A549 (cell line): ENCODE measurements around the gene PAXX.

Source experiments
- HDAC2 ChIP-seq: fragments of 200-600 bp; sonication (generic); IDR thresholded peaks from 2 replicates; pipeline ENCODE4 v1.6.1; 2016
- JUN ChIP-seq, 2 experiments: fragments of >200 bp; sonication (Bioruptor Twin); formaldehyde crosslinking; IDR thresholded peaks; 2 replicates in 1 of 2; 3 replicates in 1 of 2; pipeline ENCODE4 v1.6.1; 2016 to 2017
- MAFK ChIP-seq: fragments of 450-650 bp; IDR thresholded peaks from 2 replicates; pipeline ENCODE4 v1.6.1; 2014; ENCODE audit not compliant: partially characterized antibody
- POLR2A ChIP-seq: IDR thresholded peaks from 2 replicates; pipeline ENCODE4 v1.6.1; 2012; ENCODE audit warnings: mild to moderate bottlenecking, low read length
- RAD21 ChIP-seq, 2 experiments: fragments of >200 bp in 1 of 2; sonication (Bioruptor Twin) in 1 of 2; formaldehyde crosslinking in 1 of 2; IDR thresholded peaks in 1 of 2; conservative IDR thresholded peaks in 1 of 2; 2 replicates in 1 of 2; 3 replicates in 1 of 2; pipeline ENCODE4 v1.6.1; 2012 to 2018; ENCODE audit warnings: inconsistent platforms in 1 of 2
- TF ChIP-seq, protein P1 (sequence below): fragments of >200 bp; sonication (Bioruptor Twin); formaldehyde crosslinking; IDR thresholded peaks from 3 replicates; pipeline ENCODE4 v1.5.1; 2016

GRCh38 chr9:136963751-136964150 lies 28.5 kb upstream of the PAXX start:
- no peak for TF ChIP-seq POLR2A
- TF ChIP-seq RAD21 (conservative IDR thresholded peaks at IDR 0.05 in 1 of 2, IDR thresholded peaks at IDR 0.05 in 1 of 2) = no peak
- no peak for TF ChIP-seq JUN (IDR thresholded peaks at IDR 0.05)
- TF ChIP-seq, protein P1, sequence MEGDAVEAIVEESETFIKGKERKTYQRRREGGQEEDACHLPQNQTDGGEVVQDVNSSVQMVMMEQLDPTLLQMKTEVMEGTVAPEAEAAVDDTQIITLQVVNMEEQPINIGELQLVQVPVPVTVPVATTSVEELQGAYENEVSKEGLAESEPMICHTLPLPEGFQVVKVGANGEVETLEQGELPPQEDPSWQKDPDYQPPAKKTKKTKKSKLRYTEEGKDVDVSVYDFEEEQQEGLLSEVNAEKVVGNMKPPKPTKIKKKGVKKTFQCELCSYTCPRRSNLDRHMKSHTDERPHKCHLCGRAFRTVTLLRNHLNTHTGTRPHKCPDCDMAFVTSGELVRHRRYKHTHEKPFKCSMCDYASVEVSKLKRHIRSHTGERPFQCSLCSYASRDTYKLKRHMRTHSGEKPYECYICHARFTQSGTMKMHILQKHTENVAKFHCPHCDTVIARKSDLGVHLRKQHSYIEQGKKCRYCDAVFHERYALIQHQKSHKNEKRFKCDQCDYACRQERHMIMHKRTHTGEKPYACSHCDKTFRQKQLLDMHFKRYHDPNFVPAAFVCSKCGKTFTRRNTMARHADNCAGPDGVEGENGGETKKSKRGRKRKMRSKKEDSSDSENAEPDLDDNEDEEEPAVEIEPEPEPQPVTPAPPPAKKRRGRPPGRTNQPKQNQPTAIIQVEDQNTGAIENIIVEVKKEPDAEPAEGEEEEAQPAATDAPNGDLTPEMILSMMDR = no peak
- TF ChIP-seq MAFK = no peak
- TF ChIP-seq HDAC2 = no peak
